ENCODE data around the gene OSCP1.

Gene OSCP1

GRCh38 chr1:36450919-36451305 lies 661 bp upstream of the OSCP1 start:
- Histone ChIP-seq H3K9me3 (no peaks in the 10 kb centered on the region), H3K27me3 (ENCODE audit: low read depth) (no peaks in the 10 kb centered on the region), H3K4me3 (no peak overlapping the region), H3K36me3 (replicated peaks) (peaks cover 18% of the 10 kb centered on the region), H3K4me1 (peaks cover 25% of the 10 kb centered on the region)
- DNase-seq (ENCODE audit: low spot score in 2 of 2) = no peak
- in situ Hi-C loops (cut with MboI; ENCODE audit: low sequenced_read_pairs) = no loop called here

GRCh38 chr1:36448530-36449056 lies 1.7 kb downstream of the OSCP1 start:
- Histone ChIP-seq H3K4me3 (no peak overlapping the region), H3K9me3 (no peaks in the 10 kb centered on the region), H3K36me3 (replicated peaks) (no peaks in the 10 kb centered on the region), H3K27me3 (ENCODE audit: low read depth) (no peaks in the 10 kb centered on the region), H3K4me1 (peaks cover 34% of the 10 kb centered on the region)
- in situ Hi-C loops (cut with MboI; ENCODE audit: low sequenced_read_pairs) = no loop called here
- peak; percentile 85 to 98 for DNase-seq (ENCODE audit: low spot score in 2 of 2)

- no peaks in the 10 kb centered on the region for H3K9me3 ChIP-seq
- H3K27me3 ChIP-seq (ENCODE audit: low read depth) = no peaks in the 10 kb centered on the region
- in situ Hi-C loops (cut with MboI; ENCODE audit: low sequenced_read_pairs) = no loop called here
- H3K36me3 ChIP-seq (replicated peaks) = no peaks in the 10 kb centered on the region
- DNase-seq (ENCODE audit: low spot score in 2 of 2) = no peak
- H3K4me1 ChIP-seq = peaks cover 34% of the 10 kb centered on the region
- H3K4me3 ChIP-seq = no peak overlapping the region
Observed at GRCh38 chr1:36447450-36447849, 2.8 kb downstream of the OSCP1 start.

GRCh38 chr1:36446746-36447145 lies 3.5 kb downstream of the OSCP1 start:
- in situ Hi-C loops (cut with MboI; ENCODE audit: low sequenced_read_pairs) = no loop called here
- H3K36me3 ChIP-seq (replicated peaks) = no peaks in the 10 kb centered on the region

GRCh38 chr1:36446271-36446670 lies 4.0 kb downstream of the OSCP1 start:
- Histone ChIP-seq H3K36me3 (replicated peaks) (no peaks in the 10 kb centered on the region), H3K27me3 (ENCODE audit: low read depth) (no peaks in the 10 kb centered on the region), H3K9me3 (no peaks in the 10 kb centered on the region), H3K4me3 (no peak overlapping the region), H3K4me1 (peaks cover 34% of the 10 kb centered on the region)
- in situ Hi-C loops (cut with MboI; ENCODE audit: low sequenced_read_pairs) = no loop called here
- DNase-seq (ENCODE audit: low spot score in 2 of 2) = peak; percentile 77 to 83

More at GRCh38 chr1:36446746-36447145, 3.5 kb downstream of the OSCP1 start:
- Histone ChIP-seq H3K27me3 (ENCODE audit: low read depth) (no peaks in the 10 kb centered on the region), H3K4me3 (no peak overlapping the region), H3K4me1 (peaks cover 34% of the 10 kb centered on the region), H3K9me3 (no peaks in the 10 kb centered on the region)
- DNase-seq (ENCODE audit: low spot score in 2 of 2) = no peak

GRCh38 chr1:36443297-36443696 lies 7.0 kb downstream of the OSCP1 start:
- H3K36me3 ChIP-seq (replicated peaks) = no peaks in the 10 kb centered on the region
- H3K27me3 ChIP-seq (ENCODE audit: low read depth) = no peaks in the 10 kb centered on the region
- in situ Hi-C loops (cut with MboI; ENCODE audit: low sequenced_read_pairs) = no loop called here
- H3K9me3 ChIP-seq = no peaks in the 10 kb centered on the region
- no peak overlapping the region for H3K4me3 ChIP-seq
- no peak for DNase-seq (ENCODE audit: low spot score in 2 of 2)
- peaks cover 30% of the 10 kb centered on the region for H3K4me1 ChIP-seq

- in situ Hi-C loops (cut with MboI; ENCODE audit: low sequenced_read_pairs) = no loop called here
- no peaks in the 10 kb centered on the region for H3K9me3 ChIP-seq
- H3K36me3 ChIP-seq (replicated peaks) = no peaks in the 10 kb centered on the region
- peaks cover 22% of the 10 kb centered on the region for H3K4me1 ChIP-seq
- no peak for DNase-seq (ENCODE audit: low spot score in 2 of 2)
- no peaks in the 10 kb centered on the region for H3K27me3 ChIP-seq (ENCODE audit: low read depth)
- no peak overlapping the region for H3K4me3 ChIP-seq
Observed at GRCh38 chr1:36442337-36442736, 7.9 kb downstream of the OSCP1 start.

- no peaks in the 10 kb centered on the region for H3K36me3 ChIP-seq (replicated peaks)
- no peak overlapping the region for H3K4me3 ChIP-seq
- H3K27me3 ChIP-seq (ENCODE audit: low read depth) = no peaks in the 10 kb centered on the region
- in situ Hi-C loops (cut with MboI; ENCODE audit: low sequenced_read_pairs) = no loop called here
- peaks cover 15% of the 10 kb centered on the region for H3K4me1 ChIP-seq
- H3K9me3 ChIP-seq = no peaks in the 10 kb centered on the region
- no peak for DNase-seq (ENCODE audit: low spot score in 2 of 2)
Observed at GRCh38 chr1:36440646-36441045, 9.6 kb downstream of the OSCP1 start.

GRCh38 chr1:36440044-36440443 lies 10.2 kb downstream of the OSCP1 start:
- peaks cover 15% of the 10 kb centered on the region for H3K4me1 ChIP-seq
- no peaks in the 10 kb centered on the region for H3K36me3 ChIP-seq (replicated peaks)
- in situ Hi-C loops (cut with MboI; ENCODE audit: low sequenced_read_pairs) = no loop called here
- no peak for DNase-seq (ENCODE audit: low spot score in 2 of 2)
- no peaks in the 10 kb centered on the region for H3K27me3 ChIP-seq (ENCODE audit: low read depth)
- no peaks in the 10 kb centered on the region for H3K9me3 ChIP-seq
- no peak overlapping the region for H3K4me3 ChIP-seq

GRCh38 chr1:36438715-36439114 lies 11.5 kb downstream of the OSCP1 start:
- DNase-seq (ENCODE audit: low spot score in 2 of 2) = no peak
- Histone ChIP-seq H3K4me3 (no peak overlapping the region), H3K27me3 (ENCODE audit: low read depth) (no peaks in the 10 kb centered on the region), H3K4me1 (peaks cover 6% of the 10 kb centered on the region; the same call in 1 of the 2 replicates), H3K36me3 (replicated peaks) (no peaks in the 10 kb centered on the region; the same call in 1 of the 2 replicates), H3K9me3 (no peaks in the 10 kb centered on the region)
- in situ Hi-C loops (cut with MboI; ENCODE audit: low sequenced_read_pairs) = no loop called here

- no peak overlapping the region for H3K4me3 ChIP-seq
- DNase-seq (ENCODE audit: low spot score in 2 of 2) = no peak
- no peaks in the 10 kb centered on the region for H3K9me3 ChIP-seq
- H3K27me3 ChIP-seq (ENCODE audit: low read depth) = no peaks in the 10 kb centered on the region
- in situ Hi-C loops (cut with MboI; ENCODE audit: low sequenced_read_pairs) = no loop called here
- H3K4me1 ChIP-seq = peaks cover 6% of the 10 kb centered on the region; the same call in 1 of the 2 replicates
- H3K36me3 ChIP-seq (replicated peaks) = no peaks in the 10 kb centered on the region; the same call in 1 of the 2 replicates
Observed at GRCh38 chr1:36436821-36437220, 13.4 kb downstream of the OSCP1 start.

GRCh38 chr1:36433102-36433501 lies 17.1 kb downstream of the OSCP1 start:
- H3K4me1 ChIP-seq = no peaks in the 10 kb centered on the region
- no peak for DNase-seq (ENCODE audit: low spot score in 2 of 2)
- no peak overlapping the region for H3K4me3 ChIP-seq
- in situ Hi-C loops (cut with MboI; ENCODE audit: low sequenced_read_pairs) = no loop called here
- no peaks in the 10 kb centered on the region for H3K27me3 ChIP-seq (ENCODE audit: low read depth)
- H3K36me3 ChIP-seq (replicated peaks) = no peaks in the 10 kb centered on the region; the same call in 1 of the 2 replicates
- H3K9me3 ChIP-seq = no peaks in the 10 kb centered on the region

- Histone ChIP-seq H3K27me3 (ENCODE audit: low read depth) (no peaks in the 10 kb centered on the region), H3K4me1 (no peaks in the 10 kb centered on the region), H3K9me3 (no peaks in the 10 kb centered on the region), H3K36me3 (replicated peaks) (no peaks in the 10 kb centered on the region; the same call in 1 of the 2 replicates), H3K4me3 (no peak overlapping the region)
- in situ Hi-C loops (cut with MboI; ENCODE audit: low sequenced_read_pairs) = no loop called here
- DNase-seq (ENCODE audit: low spot score in 2 of 2) = no peak
Observed at GRCh38 chr1:36432616-36433015, 17.6 kb downstream of the OSCP1 start.

GRCh38 chr1:36425791-36426190 lies 24.5 kb downstream of the OSCP1 start:
- Histone ChIP-seq H3K4me3 (no peak overlapping the region), H3K27me3 (ENCODE audit: low read depth) (no peaks in the 10 kb centered on the region), H3K36me3 (replicated peaks) (no peaks in the 10 kb centered on the region), H3K9me3 (no peaks in the 10 kb centered on the region), H3K4me1 (no peaks in the 10 kb centered on the region)
- no peak for DNase-seq (ENCODE audit: low spot score in 2 of 2)
- in situ Hi-C loops (cut with MboI; ENCODE audit: low sequenced_read_pairs) = no loop called here

- no peaks in the 10 kb centered on the region for H3K9me3 ChIP-seq
- H3K4me1 ChIP-seq = no peaks in the 10 kb centered on the region
- H3K36me3 ChIP-seq (replicated peaks) = no peaks in the 10 kb centered on the region
- in situ Hi-C loops (cut with MboI; ENCODE audit: low sequenced_read_pairs) = loop anchor here (5.0 kb wide), 1 partner anchor 314 kb away; no protein-coding TSS in a partner anchor
- no peak for DNase-seq (ENCODE audit: low spot score in 2 of 2)
- H3K27me3 ChIP-seq (ENCODE audit: low read depth) = no peaks in the 10 kb centered on the region
- H3K4me3 ChIP-seq = no peak overlapping the region
Observed at GRCh38 chr1:36421649-36422048, 28.6 kb downstream of the OSCP1 start.

Data from HAP-1 (cell line).